ENCODE measurements around the gene UBR2.
"Not testable (repeated sequence)": the region's sequence is repeated elsewhere in the genome, so short reads cannot be mapped to it uniquely, and the experiment has no call there.

The UBR2 gene

DNA sequence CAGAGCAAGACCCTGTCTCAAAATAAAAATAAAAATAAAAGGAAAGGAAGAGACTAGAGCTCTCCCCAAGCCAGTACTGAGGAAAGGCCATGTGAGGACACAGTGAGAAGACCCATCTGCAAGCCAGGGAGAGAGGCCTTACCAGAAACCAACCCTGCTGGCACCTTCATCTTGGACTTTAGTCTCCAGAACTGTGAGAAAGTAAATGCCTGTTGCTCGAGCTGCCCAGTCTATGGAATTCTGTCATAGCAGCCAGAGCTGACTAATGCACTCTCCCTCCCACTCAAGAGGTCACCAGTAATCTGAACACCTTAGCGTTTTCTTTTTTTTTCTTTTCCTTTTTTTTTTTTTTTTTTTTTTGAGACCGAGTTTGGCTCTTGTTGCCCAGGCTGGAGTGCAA lies 165.9 kb downstream of the UBR2 start:
- no peak for DNase-seq

DNA sequence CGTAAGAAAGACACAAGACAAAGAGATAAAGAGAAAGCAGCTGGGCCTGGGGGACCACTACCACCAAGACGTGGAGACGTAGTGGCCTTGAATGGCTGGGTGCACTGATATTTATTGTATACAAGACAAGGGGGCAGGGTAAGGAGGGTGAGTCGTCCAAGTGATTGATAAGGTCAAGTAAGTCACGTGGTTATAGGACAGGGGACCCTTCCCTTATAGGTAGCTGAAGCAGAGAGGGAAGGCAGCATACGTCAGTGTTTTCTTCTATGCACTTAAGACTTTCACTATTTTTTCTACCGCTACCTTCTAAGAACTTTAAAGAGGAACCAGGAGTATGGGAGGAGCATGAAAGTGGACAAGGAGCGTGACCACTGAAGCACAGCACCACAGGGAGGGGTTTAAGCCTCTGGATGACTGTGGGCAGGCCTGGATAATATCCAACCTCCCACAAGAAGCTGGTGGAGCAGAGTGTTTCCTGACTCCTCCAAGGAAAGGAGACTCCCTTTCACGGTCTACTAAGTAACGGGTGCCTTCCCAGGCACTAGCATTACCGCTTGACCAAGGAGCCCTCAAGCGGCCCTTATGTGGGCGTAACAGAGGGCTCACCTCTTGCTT lies 170.1 kb downstream of the UBR2 start:
- not testable (repeated sequence) for DNase-seq

DNA sequence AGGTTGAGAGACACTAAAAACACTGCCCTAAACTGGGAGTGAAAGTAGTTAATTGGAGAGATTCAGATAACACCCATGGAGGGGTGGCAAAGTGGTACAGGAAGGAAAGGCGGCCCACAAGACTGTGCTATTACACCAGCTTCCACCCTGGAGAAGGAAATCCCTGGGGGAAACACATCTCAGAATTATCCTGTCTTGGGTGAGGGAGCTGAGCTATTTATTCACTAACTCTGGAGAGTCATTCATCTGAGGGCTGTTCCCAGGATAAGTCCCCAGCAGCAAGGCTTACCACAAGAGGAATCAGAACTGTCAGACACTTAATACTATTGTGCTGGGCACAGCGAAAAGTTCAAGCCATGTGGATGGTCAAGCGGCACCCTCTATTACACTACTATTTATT lies 172.1 kb downstream of the UBR2 start:
- no peak for DNase-seq

DNA sequence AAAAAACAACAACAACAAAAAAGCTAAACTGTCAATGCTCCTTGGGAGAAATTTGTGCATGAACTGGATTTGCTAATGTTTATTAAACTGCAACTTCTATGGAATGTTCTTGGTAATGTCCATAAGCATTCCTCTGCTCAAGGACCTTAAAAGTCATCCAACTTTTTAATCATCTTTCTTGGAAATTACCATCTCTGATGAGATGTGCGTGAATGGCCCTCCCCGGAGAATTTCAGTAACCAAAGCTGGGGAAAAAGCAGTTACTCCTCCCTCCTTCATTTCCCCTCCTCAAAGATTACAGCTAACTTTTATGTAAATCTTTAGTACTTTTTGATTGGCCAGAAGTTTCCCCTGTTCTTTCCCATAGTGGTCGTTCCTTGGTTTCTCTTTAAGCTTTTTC lies 176.9 kb downstream of the UBR2 start:
- DNase-seq: no peak

DNA sequence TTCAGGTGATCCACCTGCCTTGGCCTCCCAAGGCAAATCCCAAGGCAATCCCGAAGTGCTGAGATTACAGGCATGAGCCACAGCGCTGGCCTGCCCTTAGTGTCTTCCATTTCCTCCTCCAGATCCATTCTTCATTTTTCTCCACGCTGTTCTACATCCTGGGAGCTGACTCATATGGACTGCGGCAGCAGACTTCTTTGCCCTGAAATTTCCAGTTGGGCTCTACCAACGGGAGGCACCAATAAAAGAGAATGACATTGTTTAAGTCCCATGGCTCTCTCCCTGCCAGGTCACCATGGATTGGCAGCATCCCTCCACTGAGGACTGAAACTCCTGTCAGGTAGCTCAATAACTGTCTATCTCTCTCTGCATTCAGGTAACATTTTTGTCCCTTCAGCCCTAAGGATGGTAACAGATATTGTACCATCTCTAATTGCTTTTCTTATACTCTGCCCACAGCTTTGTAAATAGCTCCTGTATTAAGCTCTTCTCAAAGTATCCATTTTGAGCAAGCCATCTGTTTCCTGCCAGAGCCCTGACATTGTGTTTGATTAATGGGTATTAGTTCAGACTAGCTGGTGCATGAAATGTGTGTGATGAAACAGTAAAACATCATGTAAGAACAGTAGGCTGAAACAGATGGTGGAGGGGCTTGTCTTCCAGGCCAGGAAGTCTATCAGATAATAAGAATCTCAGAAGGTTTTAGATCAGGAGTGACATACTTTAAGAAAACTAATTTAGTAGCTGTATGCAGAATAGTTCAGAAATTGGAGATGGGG lies 178.5 kb downstream of the UBR2 start:
- no peak for DNase-seq
